Skeletal muscle cell (primary cell): ENCODE measurements around the gene OR52N2.

Source experiments
- DNase-seq: peaks from one replicate; pipeline ENCODE4 v3.0.0-alpha.2; 2010; ENCODE audit warnings: low read depth
- H3K4me3 ChIP-seq: 2 replicates; pipeline ENCODE4 v1.5.1; 2011; ENCODE audit warnings: low read depth, mild to moderate bottlenecking, control low read depth, low read length, moderate library complexity

Gene OR52N2

GRCh38 chr11:5808500-5809121, at the start of gene OR52N2:
TSS of gene OR52N2 (plus strand) at chr11:5808924. CDS start at chr11:5820336, 11,412 bp downstream.
- peak; percentile 15 for DNase-seq
- H3K4me3 ChIP-seq = peak within 1 kb of the TSS; percentile 59

- no peak overlapping the region for H3K4me3 ChIP-seq
- no peak for DNase-seq
Observed at GRCh38 chr11:5767056-5767455, 41.7 kb upstream of the OR52N2 start.

GRCh38 chr11:5783255-5783654, 25.5 kb upstream of the OR52N2 start, which contains the start of gene OR52N5:
TSS of gene OR52N5 (minus strand) at chr11:5783355. CDS start at chr11:5778634, 4,721 bp downstream.
- DNase-seq = no peak
- H3K4me3 ChIP-seq = no peak within 1 kb of the TSS

DNA sequence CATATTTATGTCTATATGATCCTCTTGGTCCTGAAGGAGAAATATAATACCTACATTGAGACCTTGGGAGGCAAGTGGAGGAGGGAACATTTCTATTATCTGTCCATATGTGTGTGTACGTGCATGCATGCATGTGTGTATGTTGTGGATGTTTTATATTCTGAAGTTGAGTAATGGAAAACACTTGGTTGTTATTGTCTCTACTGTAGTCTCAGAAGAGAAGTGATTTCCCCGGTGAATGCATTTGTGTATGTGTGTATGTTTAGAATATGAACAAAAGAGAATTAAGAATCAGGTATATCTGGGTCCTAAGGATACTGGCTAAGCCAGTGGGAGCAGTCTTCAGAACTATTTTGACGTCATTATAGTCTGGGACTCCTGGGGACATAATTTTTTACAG, 17.6 kb upstream of the OR52N2 start, which contains the start of gene OR52N1:
TSS of gene OR52N1 (minus strand) at position 101 of the 400 bp plus-strand sequence. CDS start 2,449 bp downstream, outside the sequence.
- no peak for DNase-seq
- H3K4me3 ChIP-seq = no peak within 1 kb of the TSS

- DNase-seq = no peak
- H3K4me3 ChIP-seq = no peak overlapping the region
Observed at GRCh38 chr11:5796541-5796940, 12.2 kb upstream of the OR52N2 start.

DNA sequence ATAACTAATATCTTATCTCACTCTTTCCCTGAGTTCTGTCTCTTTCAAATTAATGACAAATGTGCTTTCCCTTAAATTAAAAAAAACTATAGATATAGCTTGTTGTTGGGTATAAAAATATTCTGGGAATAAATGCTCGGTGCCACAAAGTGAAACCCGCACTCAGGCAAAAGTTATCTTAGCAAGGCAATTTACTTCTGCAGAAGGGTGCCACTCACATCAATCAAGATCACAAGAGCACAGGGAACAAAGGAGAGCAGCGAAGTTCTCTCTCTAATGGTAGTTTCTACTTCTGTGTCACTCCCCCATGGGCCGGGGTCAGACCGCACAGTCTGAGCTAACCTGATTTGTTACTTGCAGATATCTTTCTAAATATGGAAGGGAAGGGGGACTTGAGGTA, 4.7 kb upstream of the OR52N2 start:
- no peak for DNase-seq
- no peak overlapping the region for H3K4me3 ChIP-seq

- H3K4me3 ChIP-seq = no peak overlapping the region
- no peak for DNase-seq
Observed at GRCh38 chr11:5807580-5807979, 1.1 kb upstream of the OR52N2 start.

DNA sequence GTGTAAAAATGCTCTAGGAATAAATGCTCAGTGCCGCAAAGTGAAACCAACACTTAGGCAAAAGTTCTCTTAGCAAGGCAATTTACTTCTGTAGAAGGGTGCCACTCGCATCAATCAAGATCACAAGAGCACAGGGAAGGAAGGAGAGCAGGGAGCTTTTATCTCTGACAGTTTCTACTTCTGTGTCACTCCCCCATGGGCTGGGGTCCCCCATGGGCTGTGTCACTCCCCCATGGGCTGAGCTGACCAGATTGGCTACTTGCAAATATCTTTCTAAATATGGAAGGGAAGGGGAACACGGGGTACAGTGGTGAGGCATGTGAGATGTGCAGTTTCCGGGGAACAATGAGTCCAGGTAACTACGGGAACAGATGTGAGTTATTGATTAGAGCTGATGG, 397 bp downstream of the OR52N2 start:
- no peak for DNase-seq
- H3K4me3 ChIP-seq = peak overlapping the region; percentile 59

DNA sequence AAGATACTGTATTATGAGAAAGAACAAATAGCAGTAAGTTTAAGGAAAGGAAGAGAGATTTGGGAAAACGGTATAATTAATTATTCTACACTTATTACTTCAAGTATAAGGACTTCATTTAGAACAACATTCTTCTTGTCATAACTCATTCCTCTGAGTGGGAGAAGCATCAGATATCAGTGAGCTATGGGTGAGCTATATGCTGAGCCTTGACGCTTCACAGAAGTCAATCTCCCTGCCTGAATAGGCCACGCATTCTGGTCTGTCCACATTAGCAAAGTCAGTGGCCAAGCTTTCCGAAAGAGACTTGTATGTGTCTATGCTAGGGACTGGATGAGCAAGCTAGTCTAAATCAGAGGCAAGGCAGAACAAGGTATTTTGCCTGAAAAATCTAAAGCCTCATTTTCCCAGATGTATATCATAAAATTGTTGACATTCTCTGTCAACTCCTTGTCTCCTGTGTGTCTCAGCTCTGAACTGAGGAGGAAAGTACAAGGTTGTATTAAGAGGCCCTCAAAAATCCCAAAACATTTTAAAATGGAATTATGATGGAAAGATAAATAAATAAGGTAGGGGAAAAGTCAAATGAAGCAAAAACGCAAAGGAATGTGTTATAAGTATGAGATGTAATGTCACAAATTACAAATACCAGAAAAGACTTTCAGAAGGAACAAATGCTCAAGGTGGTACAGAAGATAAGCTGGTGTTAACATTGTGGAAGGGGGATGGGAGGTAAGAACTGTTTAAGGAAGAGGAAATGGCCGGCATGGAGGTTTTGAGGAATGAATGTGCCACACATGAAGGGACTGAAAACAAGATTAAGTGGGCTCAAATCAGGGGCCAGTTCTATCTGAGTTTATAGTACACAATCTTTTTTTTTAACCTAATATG, 1.4 kb downstream of the OR52N2 start:
- no peak overlapping the region for H3K4me3 ChIP-seq
- no peak for DNase-seq

DNA sequence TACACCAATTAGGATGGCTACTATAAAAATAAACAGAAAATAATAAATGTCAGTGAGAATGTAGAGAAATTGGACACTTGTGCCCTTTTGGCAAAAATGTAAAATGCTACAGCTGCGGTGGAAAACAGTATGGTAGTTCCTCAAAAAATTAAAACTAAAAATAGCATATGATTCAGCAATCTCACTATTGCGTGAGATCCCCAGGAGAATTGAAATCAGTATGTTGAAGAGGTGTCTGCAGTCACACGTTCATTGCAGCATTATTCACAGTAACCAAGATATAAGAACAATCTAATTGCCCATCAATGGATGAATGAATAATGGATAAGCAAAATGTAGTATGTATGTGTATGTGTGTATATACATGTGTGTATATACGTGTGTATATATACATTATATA, 6.8 kb downstream of the OR52N2 start:
- no peak for DNase-seq
- H3K4me3 ChIP-seq = no peak overlapping the region

DNA sequence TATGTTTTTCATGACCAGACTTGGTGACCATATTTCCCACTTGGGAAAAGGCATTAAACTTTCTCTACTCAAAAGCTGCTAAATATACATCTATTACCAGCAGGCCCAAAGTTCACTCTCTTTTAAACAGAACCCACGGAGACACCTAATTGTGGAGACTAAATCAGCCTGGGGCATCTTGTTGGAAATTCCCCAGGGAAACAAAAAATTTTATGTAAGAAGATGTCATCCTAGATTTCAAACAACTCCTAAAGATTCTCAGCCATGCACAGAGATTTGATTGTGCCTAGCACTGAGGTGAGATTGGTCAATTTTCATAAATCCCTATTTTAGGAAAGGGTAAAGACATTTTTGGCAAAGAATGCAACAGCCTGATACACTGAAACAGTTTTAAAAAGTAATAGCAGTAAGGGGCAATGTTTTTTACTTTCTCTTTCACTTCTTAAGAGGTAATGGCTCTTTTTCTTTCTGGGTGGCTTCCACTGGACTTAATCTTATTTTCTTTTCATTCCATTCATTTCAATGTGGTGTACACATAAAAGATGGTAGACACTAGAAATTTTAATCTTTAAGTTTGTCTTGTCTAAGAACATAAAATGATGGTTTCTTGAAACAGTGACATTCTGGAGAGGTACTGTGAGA, 9.6 kb downstream of the OR52N2 start:
- DNase-seq = no peak

GRCh38 chr11:5831196-5831829, 22.6 kb downstream of the OR52N2 start:
- no peak overlapping the region for H3K4me3 ChIP-seq
- no peak for DNase-seq

More for the DNA sequence above, 9.6 kb downstream of the OR52N2 start:
- H3K4me3 ChIP-seq = no peak overlapping the region

GRCh38 chr11:5833446-5833845, 24.7 kb downstream of the OR52N2 start:
- no peak for DNase-seq
- H3K4me3 ChIP-seq = no peak overlapping the region

DNA sequence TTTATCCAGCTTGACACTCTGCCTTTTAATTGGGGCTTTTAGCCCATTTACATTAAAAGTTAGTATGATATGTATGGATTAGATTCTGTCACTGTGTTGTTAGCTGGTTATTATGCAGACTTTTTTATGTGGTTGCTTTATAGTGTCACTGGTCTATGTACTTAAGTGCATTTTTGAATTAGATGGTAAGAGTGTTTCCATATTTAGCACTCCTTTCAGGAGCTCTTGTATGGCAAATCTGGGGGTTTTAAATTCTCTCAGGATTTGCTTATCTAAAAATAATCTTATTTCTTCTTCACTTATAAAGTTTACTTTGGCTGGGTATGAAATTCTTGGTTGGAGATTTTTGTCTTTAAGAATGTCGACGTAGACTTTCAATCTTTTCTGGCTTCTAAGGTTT, 29.0 kb downstream of the OR52N2 start:
- DNase-seq = no peak
- no peak overlapping the region for H3K4me3 ChIP-seq

GRCh38 chr11:5841797-5842196, 33.1 kb downstream of the OR52N2 start, which contains the start of gene OR52E6:
TSS of gene OR52E6 (minus strand) at chr11:5841897. CDS start at chr11:5841897, 0 bp downstream.
- H3K4me3 ChIP-seq = no peak within 1 kb of the TSS
- DNase-seq = no peak

DNA sequence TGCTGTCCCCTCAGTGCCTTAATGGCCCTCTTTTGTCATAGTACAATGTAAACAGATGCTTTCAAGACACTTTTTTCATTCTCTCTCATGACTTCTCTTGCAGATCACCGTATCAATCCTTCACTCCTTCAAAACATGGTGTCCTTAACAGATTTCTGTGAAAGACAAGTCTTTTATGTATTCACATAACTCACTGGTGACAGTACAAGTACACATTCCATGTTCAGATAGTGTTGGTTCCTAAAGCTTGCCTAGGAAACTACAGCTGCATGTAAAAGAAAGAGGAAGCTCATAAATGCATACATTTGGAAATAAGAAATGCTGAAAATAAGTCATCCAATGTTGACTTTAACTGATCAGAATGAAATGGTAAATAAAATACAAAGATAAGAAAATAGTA, 38.0 kb downstream of the OR52N2 start:
- DNase-seq = no peak
- H3K4me3 ChIP-seq = no peak overlapping the region

DNA sequence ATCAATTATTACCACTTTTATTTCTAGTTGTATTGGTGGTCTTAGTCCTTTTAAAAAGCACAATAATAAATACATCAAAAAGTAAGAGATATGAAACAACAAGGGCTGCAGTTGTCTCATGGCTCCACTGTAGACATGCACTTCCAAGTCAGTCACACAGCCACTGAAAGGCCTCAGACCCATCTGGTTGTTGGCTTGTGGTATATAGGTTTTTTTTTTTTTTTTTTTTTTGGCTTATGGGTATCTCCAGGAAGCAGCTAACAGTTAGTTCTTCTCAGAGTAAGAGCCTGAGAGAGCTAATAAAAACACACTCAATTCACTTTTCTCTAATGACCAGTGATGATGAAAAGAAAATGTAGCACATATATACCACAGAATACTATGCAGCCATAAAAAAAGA, 39.0 kb downstream of the OR52N2 start:
- H3K4me3 ChIP-seq = no peak overlapping the region
- DNase-seq = no peak

GRCh38 chr11:5851002-5851401, 42.3 kb downstream of the OR52N2 start:
- no peak for DNase-seq
- H3K4me3 ChIP-seq = no peak overlapping the region

- DNase-seq = no peak
- no peak within 1 kb of the TSS for H3K4me3 ChIP-seq
Observed at GRCh38 chr11:5857590-5857989, 48.9 kb downstream of the OR52N2 start, which contains the start of gene OR52E8. TSS of gene OR52E8 (minus strand) at chr11:5857690. CDS start at chr11:5857690, 0 bp downstream.
